Spleen (tissue), 11 donors: Measurements from ENCODE around the gene NMNAT2. TPM values are rescaled to one million over a fixed set of nuclear protein-coding genes. Genes with fewer than 3 reads are reported as not detected.

ENCODE experiments used
- DNase-seq: peaks from one replicate; pipeline ENCODE4 v3.0.0-alpha.2; 2020
- H3K27ac ChIP-seq, 8 donors: fragments of 200-600 bp; sonication (generic) in 7 of 8; 1 replicate in 4 of 8; 2 replicates in 4 of 8; pipeline versions ENCODE4 v1.5.0 to v1.8.0; 2016 to 2021; ENCODE audit warnings: inconsistent platforms in 4 of 8, mild to moderate bottlenecking in 4 of 8, moderate library complexity in 1 of 8
- H3K27me3 ChIP-seq, 7 donors: fragments of 200-600 bp; sonication (generic) in 6 of 7; replicated peaks in 1 of 7; 1 replicate in 4 of 7; 2 replicates in 3 of 7; pipeline versions ENCODE4 v1.5.0 to v1.8.0; 2016 to 2021; ENCODE audit warnings: inconsistent platforms in 3 of 7, mild to moderate bottlenecking in 1 of 7
- H3K36me3 ChIP-seq, 6 donors: fragments of 200-600 bp; sonication (generic) in 5 of 6; 1 replicate in 4 of 6; 2 replicates in 2 of 6; pipeline versions ENCODE4 v1.5.0 to v1.8.0; 2016 to 2021; ENCODE audit warnings: inconsistent platforms in 2 of 6
- H3K4me1 ChIP-seq, 6 donors: fragments of 200-600 bp; sonication (generic) in 5 of 6; 1 replicate in 3 of 6; 2 replicates in 3 of 6; pipeline versions ENCODE4 v1.5.0 to v1.8.0; 2016 to 2021; ENCODE audit warnings: inconsistent platforms in 3 of 6
- H3K4me3 ChIP-seq, 8 donors: fragments of 200-600 bp; sonication (generic) in 7 of 8; 1 replicate in 4 of 8; 2 replicates in 4 of 8; pipeline versions ENCODE4 v1.5.0 to v1.8.0; 2016 to 2021; ENCODE audit warnings: inconsistent platforms in 4 of 8, mild to moderate bottlenecking in 4 of 8, moderate library complexity in 2 of 8
- H3K9me3 ChIP-seq, 8 donors: fragments of 200-600 bp; sonication (generic) in 7 of 8; 1 replicate in 4 of 8; 2 replicates in 4 of 8; pipeline versions ENCODE4 v1.5.0 to v1.8.0; 2016 to 2021; ENCODE audit warnings: inconsistent platforms in 4 of 8
- POLR2A ChIP-seq, 3 donors: fragments of 450-650 bp; IDR thresholded peaks; one replicate each; pipeline ENCODE4 v1.5.1; 2017; ENCODE audit warnings: antibody characterized with exemption in 3 of 3, mild to moderate bottlenecking in 1 of 3
- POLR2AphosphoS5 ChIP-seq, 3 donors: sonication (generic); formaldehyde crosslinking; IDR thresholded peaks; one replicate each; pipeline ENCODE4 v1.5.1; 2017; ENCODE audit warnings: antibody characterized with exemption in 3 of 3
- WGBS, 5 donors: extraction: QIAGEN DNeasy Blood & Tissue Kit in 3 of 5; methylation state at CpG; one replicate each; pipeline versions ENCODE4 v1.1.5 to v1.1.7; 2013 to 2018; 5-methylcytosine and 5-hydroxymethylcytosine counted together
- intact Hi-C: fragments of 100-400 bp; cut with DNase I; formaldehyde crosslinking; loops from one replicate; pipeline ENCODE4 v1.15.0; 2023; ENCODE audit warnings: low total_unique reads
- polyA plus RNA-seq, 3 donors: library from polyadenylated mRNA; stranded (reverse); fragments of 200-250 nt; gene quantifications; one replicate each; pipeline ENCODE4 v1.2.1, GENCODE V29; 2013
- total RNA-seq, 7 donors: library from RNA; depleted of rRNA in 3 of 7; stranded (reverse); fragments of >200 nt in 3 of 7; fragmentation: NEBNext Ultra II Directional in 4 of 7; extraction: Animal tissue kit (Norgen Biotek cat#: 25700) in 4 of 7; gene quantifications; one replicate each; pipeline versions ENCODE4 v1.1.0 to v1.2.1, GENCODE V29; 2016 to 2021
- TF ChIP-seq, protein P1 (sequence below), 11 experiments: fragments of 200-600 bp in 7 of 11; fragments of 450-650 bp in 4 of 11; sonication (generic) in 4 of 11; IDR thresholded peaks in 8 of 11; conservative IDR thresholded peaks in 3 of 11; 1 replicate in 7 of 11; 2 replicates in 4 of 11; pipeline versions ENCODE4 v1.4.0 to v1.8.0; 2016 to 2021; ENCODE audit warnings: antibody characterized with exemption in 11 of 11, inconsistent platforms in 4 of 11, mild to moderate bottlenecking in 1 of 11
- donor health status: healthy with polysubstance abuse.
- donor health status: DM: no; HTN: no; CAD: no; lungs with moderate emphysema.
- donor health status: DM: no; HTN: no; CAD: no.
- donor health status: Bipolar disorder and iron deficiency.
- donor health status: healthy.
- donor health status: DM: no; HTN: no; CAD: no.
- donor health status: DM: yes; HTN: yes; CAD: no.

Gene NMNAT2
- total and polyA plus RNA-seq, 10 donors, result 0.05 to 1.7 (median 0.17) TPM

GRCh38 chr1:183443011-183443410 lies 24.8 kb upstream of the NMNAT2 start:
- Histone ChIP-seq H3K27me3 (no peaks in the 10 kb centered on the region), H3K36me3 (no peaks in the 10 kb centered on the region)
- no peak for DNase-seq

GRCh38 chr1:183438060-183438459 lies 19.9 kb upstream of the NMNAT2 start:
- no peaks in the 10 kb centered on the region for H3K36me3 ChIP-seq
- WGBS, 5 donors, result 68 to 94% (median 83%) methylated on average over 2 of the region's 2 CpGs
- no peak overlapping the region for H3K4me3 ChIP-seq
- intact Hi-C loops, result no loop called here
- H3K27ac ChIP-seq, result no peak overlapping the region
- no peaks in the 10 kb centered on the region for H3K9me3 ChIP-seq
- TF ChIP-seq, protein P1, sequence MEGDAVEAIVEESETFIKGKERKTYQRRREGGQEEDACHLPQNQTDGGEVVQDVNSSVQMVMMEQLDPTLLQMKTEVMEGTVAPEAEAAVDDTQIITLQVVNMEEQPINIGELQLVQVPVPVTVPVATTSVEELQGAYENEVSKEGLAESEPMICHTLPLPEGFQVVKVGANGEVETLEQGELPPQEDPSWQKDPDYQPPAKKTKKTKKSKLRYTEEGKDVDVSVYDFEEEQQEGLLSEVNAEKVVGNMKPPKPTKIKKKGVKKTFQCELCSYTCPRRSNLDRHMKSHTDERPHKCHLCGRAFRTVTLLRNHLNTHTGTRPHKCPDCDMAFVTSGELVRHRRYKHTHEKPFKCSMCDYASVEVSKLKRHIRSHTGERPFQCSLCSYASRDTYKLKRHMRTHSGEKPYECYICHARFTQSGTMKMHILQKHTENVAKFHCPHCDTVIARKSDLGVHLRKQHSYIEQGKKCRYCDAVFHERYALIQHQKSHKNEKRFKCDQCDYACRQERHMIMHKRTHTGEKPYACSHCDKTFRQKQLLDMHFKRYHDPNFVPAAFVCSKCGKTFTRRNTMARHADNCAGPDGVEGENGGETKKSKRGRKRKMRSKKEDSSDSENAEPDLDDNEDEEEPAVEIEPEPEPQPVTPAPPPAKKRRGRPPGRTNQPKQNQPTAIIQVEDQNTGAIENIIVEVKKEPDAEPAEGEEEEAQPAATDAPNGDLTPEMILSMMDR (IDR thresholded peaks at IDR 0.05 in 8 of 11, conservative IDR thresholded peaks at IDR 0.05 in 3 of 11), result no peak
- TF ChIP-seq POLR2A (IDR thresholded peaks at IDR 0.05) (no peak), POLR2AphosphoS5 (IDR thresholded peaks at IDR 0.05) (no peak)
- H3K27me3 ChIP-seq, result peaks cover 0 to 13% (median 0%) of the 10 kb centered on the region in 7 donors
- H3K4me1 ChIP-seq, result no peaks in the 10 kb centered on the region
- no peak for DNase-seq

More at GRCh38 chr1:183443011-183443410, 24.8 kb upstream of the NMNAT2 start:
- Histone ChIP-seq H3K4me3 (no peak overlapping the region), H3K27ac (no peak overlapping the region), H3K9me3 (no peaks in the 10 kb centered on the region), H3K4me1 (no peaks in the 10 kb centered on the region)
- intact Hi-C loops, result no loop called here
- TF ChIP-seq POLR2AphosphoS5 (IDR thresholded peaks at IDR 0.05), result no peak
- TF ChIP-seq POLR2A (IDR thresholded peaks at IDR 0.05), result no peak
- TF ChIP-seq, protein P1 (IDR thresholded peaks at IDR 0.05 in 8 of 11, conservative IDR thresholded peaks at IDR 0.05 in 3 of 11), result no peak
- 90 to 97% (median 92%) methylated on average over 2 of the region's 2 CpGs for WGBS, 5 donors

DNA sequence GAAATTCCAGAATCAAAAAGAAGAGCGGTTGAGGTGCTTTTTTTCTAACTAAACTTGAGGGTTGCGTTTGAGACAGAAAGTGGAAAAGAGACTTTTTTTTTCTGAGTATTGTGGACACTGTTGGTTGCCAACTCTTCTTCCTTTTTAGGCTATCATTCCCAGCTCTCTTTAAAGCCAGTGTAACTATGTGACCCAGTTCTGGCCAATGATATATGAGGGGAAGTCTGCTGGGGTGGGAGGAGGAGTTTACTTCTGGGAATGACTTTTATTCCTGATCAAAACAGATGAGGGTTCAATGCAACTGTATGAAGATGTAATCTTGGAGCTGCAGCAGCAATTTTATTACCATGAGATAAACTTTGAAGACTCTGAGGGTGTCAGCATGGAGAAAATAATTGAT lies 17.3 kb upstream of the NMNAT2 start:
- no peak for TF ChIP-seq POLR2AphosphoS5 (IDR thresholded peaks at IDR 0.05)
- TF ChIP-seq, protein P1 (IDR thresholded peaks at IDR 0.05 in 8 of 11, conservative IDR thresholded peaks at IDR 0.05 in 3 of 11), result no peak
- no peak for TF ChIP-seq POLR2A (IDR thresholded peaks at IDR 0.05)
- 79 to 90% (median 83%) methylated on average over 2 of the region's 2 CpGs for WGBS, 5 donors
- H3K4me1 ChIP-seq, result no peaks in the 10 kb centered on the region
- no peak overlapping the region for H3K4me3 ChIP-seq
- H3K36me3 ChIP-seq, result no peaks in the 10 kb centered on the region
- peaks cover 0 to 17% (median 0%) of the 10 kb centered on the region in 7 donors for H3K27me3 ChIP-seq
- H3K9me3 ChIP-seq, result no peaks in the 10 kb centered on the region
- intact Hi-C loops, result no loop called here
- H3K27ac ChIP-seq, result no peak overlapping the region
- DNase-seq, result no peak

- 15 to 60% (median 44%) methylated on average over 1 of the region's 1 CpG; no CpG with 5 or more reads in 1 of the 5 donors for WGBS, 5 donors
- TF ChIP-seq POLR2AphosphoS5 (IDR thresholded peaks at IDR 0.05) (no peak), POLR2A (IDR thresholded peaks at IDR 0.05) (no peak)
- TF ChIP-seq, protein P1 (IDR thresholded peaks at IDR 0.05 in 8 of 11, conservative IDR thresholded peaks at IDR 0.05 in 3 of 11), result no peak
- Histone ChIP-seq H3K27ac (no peak overlapping the region), H3K9me3 (no peaks in the 10 kb centered on the region), H3K4me3 (no peak overlapping the region), H3K27me3 (peaks cover 0 to 23% (median 0%) of the 10 kb centered on the region in 7 donors), H3K4me1 (no peaks in the 10 kb centered on the region), H3K36me3 (no peaks in the 10 kb centered on the region)
- DNase-seq, result no peak
- intact Hi-C loops, result no loop called here
Observed at GRCh38 chr1:183433703-183434102, 15.5 kb upstream of the NMNAT2 start.
